Measurements from ENCODE around the gene TEX53. TPM values are rescaled to one million over a fixed set of nuclear protein-coding genes. Genes with fewer than 3 reads are reported as not detected.
A peak's percentile ranks its signal among the peaks of the same experiment; 100 is the strongest.

The TEX53 gene
- total and polyA plus RNA-seq, 10 of the 15 experiments (the other 5 are each of a cell fraction or from before 2014, with no cell fraction given): not detected

GRCh38 chr9:114616684-114617520, 40.7 kb downstream of the TEX53 start (continued):
- TF ChIP-seq, protein P1, sequence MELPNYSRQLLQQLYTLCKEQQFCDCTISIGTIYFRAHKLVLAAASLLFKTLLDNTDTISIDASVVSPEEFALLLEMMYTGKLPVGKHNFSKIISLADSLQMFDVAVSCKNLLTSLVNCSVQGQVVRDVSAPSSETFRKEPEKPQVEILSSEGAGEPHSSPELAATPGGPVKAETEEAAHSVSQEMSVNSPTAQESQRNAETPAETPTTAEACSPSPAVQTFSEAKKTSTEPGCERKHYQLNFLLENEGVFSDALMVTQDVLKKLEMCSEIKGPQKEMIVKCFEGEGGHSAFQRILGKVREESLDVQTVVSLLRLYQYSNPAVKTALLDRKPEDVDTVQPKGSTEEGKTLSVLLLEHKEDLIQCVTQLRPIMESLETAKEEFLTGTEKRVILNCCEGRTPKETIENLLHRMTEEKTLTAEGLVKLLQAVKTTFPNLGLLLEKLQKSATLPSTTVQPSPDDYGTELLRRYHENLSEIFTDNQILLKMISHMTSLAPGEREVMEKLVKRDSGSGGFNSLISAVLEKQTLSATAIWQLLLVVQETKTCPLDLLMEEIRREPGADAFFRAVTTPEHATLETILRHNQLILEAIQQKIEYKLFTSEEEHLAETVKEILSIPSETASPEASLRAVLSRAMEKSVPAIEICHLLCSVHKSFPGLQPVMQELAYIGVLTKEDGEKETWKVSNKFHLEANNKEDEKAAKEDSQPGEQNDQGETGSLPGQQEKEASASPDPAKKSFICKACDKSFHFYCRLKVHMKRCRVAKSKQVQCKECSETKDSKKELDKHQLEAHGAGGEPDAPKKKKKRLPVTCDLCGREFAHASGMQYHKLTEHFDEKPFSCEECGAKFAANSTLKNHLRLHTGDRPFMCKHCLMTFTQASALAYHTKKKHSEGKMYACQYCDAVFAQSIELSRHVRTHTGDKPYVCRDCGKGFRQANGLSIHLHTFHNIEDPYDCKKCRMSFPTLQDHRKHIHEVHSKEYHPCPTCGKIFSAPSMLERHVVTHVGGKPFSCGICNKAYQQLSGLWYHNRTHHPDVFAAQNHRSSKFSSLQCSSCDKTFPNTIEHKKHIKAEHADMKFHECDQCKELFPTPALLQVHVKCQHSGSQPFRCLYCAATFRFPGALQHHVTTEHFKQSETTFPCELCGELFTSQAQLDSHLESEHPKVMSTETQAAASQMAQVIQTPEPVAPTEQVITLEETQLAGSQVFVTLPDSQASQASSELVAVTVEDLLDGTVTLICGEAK (IDR thresholded peaks at IDR 0.05; ENCODE audit: borderline replicate concordance): no peak
- TF ChIP-seq KAT2A (conservative IDR thresholded peaks at IDR 0.05; ENCODE audit: control insufficient read depth, low read depth, low read length): no peak
- no peak for TF ChIP-seq ZBTB11 (CRISPR knock-in tag; IDR thresholded peaks at IDR 0.05)
- no peak for TF ChIP-seq MTA3 (IDR thresholded peaks at IDR 0.05; ENCODE audit: borderline replicate concordance, low read length)
- no peak for TF ChIP-seq ZBED1 (IDR thresholded peaks at IDR 0.05; ENCODE audit: borderline replicate concordance)
- no peak for TF ChIP-seq FOS (IDR thresholded peaks at IDR 0.05; ENCODE audit: borderline replicate concordance, extremely low read depth, insufficient read length)
- no peak for TF ChIP-seq HCFC1 (IDR thresholded peaks at IDR 0.05; ENCODE audit: low read length)
- no peak for TF ChIP-seq CBX3 (IDR thresholded peaks at IDR 0.05; ENCODE audit: borderline replicate concordance, low read depth)
- TF ChIP-seq TCF12 (IDR thresholded peaks at IDR 0.05; ENCODE audit: low read depth, low read length): peak; percentile 77; the same call in 1 of the 2 replicates
- TF ChIP-seq, protein P2, sequence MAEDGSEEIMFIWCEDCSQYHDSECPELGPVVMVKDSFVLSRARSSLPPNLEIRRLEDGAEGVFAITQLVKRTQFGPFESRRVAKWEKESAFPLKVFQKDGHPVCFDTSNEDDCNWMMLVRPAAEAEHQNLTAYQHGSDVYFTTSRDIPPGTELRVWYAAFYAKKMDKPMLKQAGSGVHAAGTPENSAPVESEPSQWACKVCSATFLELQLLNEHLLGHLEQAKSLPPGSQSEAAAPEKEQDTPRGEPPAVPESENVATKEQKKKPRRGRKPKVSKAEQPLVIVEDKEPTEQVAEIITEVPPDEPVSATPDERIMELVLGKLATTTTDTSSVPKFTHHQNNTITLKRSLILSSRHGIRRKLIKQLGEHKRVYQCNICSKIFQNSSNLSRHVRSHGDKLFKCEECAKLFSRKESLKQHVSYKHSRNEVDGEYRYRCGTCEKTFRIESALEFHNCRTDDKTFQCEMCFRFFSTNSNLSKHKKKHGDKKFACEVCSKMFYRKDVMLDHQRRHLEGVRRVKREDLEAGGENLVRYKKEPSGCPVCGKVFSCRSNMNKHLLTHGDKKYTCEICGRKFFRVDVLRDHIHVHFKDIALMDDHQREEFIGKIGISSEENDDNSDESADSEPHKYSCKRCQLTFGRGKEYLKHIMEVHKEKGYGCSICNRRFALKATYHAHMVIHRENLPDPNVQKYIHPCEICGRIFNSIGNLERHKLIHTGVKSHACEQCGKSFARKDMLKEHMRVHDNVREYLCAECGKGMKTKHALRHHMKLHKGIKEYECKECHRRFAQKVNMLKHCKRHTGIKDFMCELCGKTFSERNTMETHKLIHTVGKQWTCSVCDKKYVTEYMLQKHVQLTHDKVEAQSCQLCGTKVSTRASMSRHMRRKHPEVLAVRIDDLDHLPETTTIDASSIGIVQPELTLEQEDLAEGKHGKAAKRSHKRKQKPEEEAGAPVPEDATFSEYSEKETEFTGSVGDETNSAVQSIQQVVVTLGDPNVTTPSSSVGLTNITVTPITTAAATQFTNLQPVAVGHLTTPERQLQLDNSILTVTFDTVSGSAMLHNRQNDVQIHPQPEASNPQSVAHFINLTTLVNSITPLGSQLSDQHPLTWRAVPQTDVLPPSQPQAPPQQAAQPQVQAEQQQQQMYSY (CRISPR knock-in tag; IDR thresholded peaks at IDR 0.05): no peak
- peak; percentile 92 for TF ChIP-seq IKZF1 (conservative IDR thresholded peaks at IDR 0.05)
- no peak for TF ChIP-seq HDGF (IDR thresholded peaks at IDR 0.05)
- no peak for TF ChIP-seq EZH2 (IDR thresholded peaks at IDR 0.05; ENCODE audit: borderline replicate concordance, control insufficient read depth, low read depth, low read length)
- TF ChIP-seq YY1 (IDR thresholded peaks at IDR 0.05; ENCODE audit: low read depth, low read length): 0 out of 2 replicates have a peak, but pooled peaks have one; percentile 28
- TF ChIP-seq ZZZ3 (IDR thresholded peaks at IDR 0.05; ENCODE audit: control insufficient read depth, insufficient read length, low read depth): no peak
- no peak for TF ChIP-seq MLLT1 (IDR thresholded peaks at IDR 0.05)

Measured in GM12878 (cell line).